HuH-7 (cell line): Measurements from ENCODE around the gene SPANXN1.
"Not testable (repeated sequence)": the region's sequence is repeated elsewhere in the genome, so short reads cannot be mapped to it uniquely, and the experiment has no call there.

Experiments
- DNase-seq: peaks from one replicate; pipeline ENCODE4 v3.0.0; 2011; ENCODE audit warnings: low spot score

The SPANXN1 gene, protein sequence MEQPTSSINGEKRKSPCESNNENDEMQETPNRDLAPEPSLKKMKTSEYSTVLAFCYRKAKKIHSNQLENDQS

DNA sequence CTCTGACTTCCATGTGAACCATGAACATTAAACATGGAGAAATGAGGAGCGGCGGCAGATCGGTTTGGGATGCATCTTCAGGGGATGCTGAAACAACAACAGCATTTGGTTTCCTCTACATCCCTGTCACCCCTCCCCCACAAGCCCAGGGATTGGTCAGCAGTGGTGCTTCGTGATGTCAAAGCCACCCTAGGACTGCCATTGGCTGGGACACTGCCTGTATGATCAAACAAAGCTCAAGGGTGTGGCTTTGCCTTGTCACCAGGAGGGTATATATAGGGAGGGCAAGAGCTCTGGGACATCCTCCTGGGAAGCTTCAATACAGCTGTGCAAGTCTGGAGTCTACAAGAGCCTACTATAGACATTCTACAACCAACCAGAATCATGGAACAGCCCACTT lies at the start of gene SPANXN1:
Gene SPANXN1 (plus strand): TSS at position 301 of the 400 bp plus-strand sequence. CDS start 84 bp downstream, at position 385.
- not testable (repeated sequence) for DNase-seq

DNA sequence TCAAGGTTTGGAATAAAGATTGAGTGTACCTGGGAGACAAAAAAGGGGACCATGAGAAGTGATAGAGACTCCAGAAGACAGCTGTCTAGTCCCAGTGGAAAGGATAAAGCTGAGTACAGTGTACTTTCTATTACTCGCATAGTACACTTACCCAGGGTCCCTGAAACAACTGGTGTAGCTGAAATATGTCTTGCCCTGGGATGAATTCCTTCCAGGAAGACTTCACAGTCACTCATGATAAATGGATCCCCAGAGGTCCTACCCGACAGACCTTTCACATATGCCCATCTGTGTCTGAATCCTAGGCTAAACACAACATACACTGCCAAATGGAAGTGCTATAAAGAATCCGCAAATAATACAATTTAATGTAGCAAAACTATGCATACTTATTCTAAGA lies 48.2 kb upstream of the SPANXN1 start:
- DNase-seq, result no peak

DNA sequence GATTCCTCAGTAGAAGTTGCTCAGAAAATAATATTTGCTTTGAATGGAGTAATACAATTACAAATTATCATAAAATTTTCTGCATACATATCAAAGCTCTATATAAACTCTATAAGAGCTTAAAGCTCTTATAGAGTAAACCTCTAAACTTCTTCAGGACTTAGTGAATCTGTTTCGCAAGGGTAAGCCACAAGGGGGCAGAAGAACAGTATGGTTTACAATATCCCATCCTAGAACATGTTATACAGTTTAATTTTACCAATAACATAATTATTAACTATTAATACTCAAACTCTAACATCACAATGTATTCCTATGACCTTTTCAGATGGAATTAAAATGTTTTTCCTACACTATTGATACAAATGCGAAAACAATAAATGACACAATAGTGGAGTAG lies 33.8 kb upstream of the SPANXN1 start:
- no peak for DNase-seq

DNA sequence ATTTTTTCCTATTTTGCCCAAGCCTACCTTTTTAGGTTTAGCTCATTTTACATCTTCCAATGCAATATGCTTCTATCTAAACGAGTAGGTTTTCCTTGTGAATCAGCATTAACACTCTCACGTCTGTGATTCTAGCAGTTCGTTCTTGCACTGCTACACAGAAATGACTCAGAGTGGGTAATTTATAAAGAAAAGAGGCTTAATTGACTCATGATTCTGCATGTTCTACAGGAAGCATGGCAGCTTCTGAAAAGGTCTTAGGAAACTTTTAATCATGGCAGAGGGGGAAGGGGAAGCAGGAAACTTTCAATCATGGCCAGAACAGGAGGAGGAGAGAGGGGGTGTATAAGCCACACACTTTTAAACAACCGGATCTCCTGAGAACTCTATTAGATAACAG lies 44.9 kb downstream of the SPANXN1 start:
- no peak for DNase-seq
